ENCODE data around the gene ZNF667. TPM values are rescaled to one million over a fixed set of nuclear protein-coding genes. Genes with fewer than 3 reads are reported as not detected.

Gene ZNF667
- polyA plus RNA-seq (ENCODE audit: insufficient read length in 12 of 12) = 10 to 100 TPM in 9 of 12 donors, 1 to 10 TPM in 2, not detected in 1; 8.0 to 19.5 (median 11.5) TPM
- long read RNA-seq, donor 1, partial matches to known transcripts = 21 of 22 reads
- long read RNA-seq, donor 1, other reads (novel, unspliced or antisense) = 0 of 22 reads
- long read RNA-seq, donor 2, partial matches to known transcripts = 31 of 33 reads
- long read RNA-seq, donor 2, other reads (novel, unspliced or antisense) = 0 of 33 reads
- long read RNA-seq, donor 3, partial matches to known transcripts = 5 of 5 reads
- long read RNA-seq, donor 3, other reads (novel, unspliced or antisense) = 0 of 5 reads
- long read RNA-seq, donor 4, partial matches to known transcripts = 5 of 5 reads
- long read RNA-seq, donor 4, other reads (novel, unspliced or antisense) = 0 of 5 reads
- long read RNA-seq, donor 5, partial matches to known transcripts = 19 of 23 reads
- long read RNA-seq, donor 5, other reads (novel, unspliced or antisense) = 0 of 23 reads
- long read RNA-seq, donor 6 = 0 reads
- long read RNA-seq, donor 7 = 0 reads
- long read RNA-seq, donor 8, partial matches to known transcripts = 33 of 33 reads
- long read RNA-seq, donor 8, other reads (novel, unspliced or antisense) = 0 of 33 reads
- long read RNA-seq, donor 9, partial matches to known transcripts = 10 of 11 reads
- long read RNA-seq, donor 9, other reads (novel, unspliced or antisense) = 0 of 11 reads
- long read RNA-seq, donor 10, partial matches to known transcripts = 25 of 27 reads
- long read RNA-seq, donor 10, other reads (novel, unspliced or antisense) = 0 of 27 reads
- long read RNA-seq, donor 11, partial matches to known transcripts = 26 of 28 reads
- long read RNA-seq, donor 11, other reads (novel, unspliced or antisense) = 0 of 28 reads

DNA sequence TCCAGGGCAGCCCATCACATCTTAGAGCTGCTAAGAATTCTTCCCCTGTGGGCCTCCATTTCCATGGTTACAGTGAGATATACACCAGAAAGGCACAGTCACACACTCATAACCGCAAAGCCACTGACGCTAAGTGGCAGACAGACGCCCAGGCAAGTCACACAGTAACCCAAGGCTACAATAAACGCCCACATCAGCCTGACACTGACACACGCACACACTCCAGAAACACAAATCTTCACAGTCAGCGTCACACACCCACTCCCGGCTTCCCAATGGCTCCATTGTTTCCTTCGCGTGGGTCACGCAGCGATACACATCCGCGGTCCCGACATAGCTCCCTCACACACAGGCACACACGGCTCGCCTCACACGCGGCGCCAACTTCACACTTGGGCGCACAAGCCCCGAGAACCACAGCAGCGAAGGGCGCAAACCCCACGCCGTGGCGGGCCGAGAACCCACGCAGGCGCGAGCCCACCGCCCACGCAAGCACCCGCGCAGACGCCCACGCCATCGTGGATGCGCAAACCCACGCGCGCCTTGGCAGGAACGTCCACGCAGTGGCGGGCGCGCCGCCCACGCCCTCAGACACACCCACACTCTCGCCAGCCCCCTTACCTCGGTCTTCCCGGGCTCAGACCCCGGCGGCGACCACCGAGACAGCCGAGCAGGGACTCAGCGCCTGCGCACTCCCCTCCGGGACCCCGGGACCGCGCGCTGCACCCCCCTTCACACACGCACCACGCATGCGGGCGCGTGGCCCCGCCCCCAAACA is at the start of gene ZNF667:
Gene ZNF667 (minus strand): TSS at position 695 of the 778 bp plus-strand sequence. CDS start 14,975 bp downstream, outside the sequence.
- peak; percentile 29 for DNase-seq

DNA sequence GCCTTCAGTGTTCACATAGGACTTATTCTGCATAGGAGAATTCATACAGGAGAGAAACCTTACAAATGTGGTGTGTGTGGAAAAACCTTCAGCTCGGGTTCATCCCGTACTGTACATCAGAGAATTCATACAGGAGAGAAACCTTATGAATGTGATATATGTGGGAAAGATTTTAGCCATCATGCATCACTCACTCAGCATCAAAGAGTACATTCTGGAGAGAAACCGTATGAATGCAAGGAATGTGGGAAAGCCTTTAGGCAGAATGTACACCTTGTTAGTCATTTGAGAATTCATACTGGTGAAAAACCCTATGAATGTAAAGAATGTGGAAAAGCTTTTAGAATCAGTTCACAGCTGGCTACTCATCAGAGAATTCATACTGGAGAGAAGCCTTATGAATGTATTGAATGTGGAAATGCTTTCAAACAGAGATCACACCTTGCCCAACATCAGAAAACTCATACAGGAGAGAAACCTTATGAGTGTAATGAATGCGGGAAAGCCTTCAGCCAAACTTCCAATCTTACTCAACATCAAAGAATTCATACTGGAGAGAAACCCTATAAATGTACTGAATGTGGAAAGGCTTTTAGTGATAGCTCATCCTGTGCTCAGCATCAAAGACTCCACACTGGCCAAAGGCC is 48.2 kb upstream of the ZNF667 start:
- no peak for DNase-seq

DNA sequence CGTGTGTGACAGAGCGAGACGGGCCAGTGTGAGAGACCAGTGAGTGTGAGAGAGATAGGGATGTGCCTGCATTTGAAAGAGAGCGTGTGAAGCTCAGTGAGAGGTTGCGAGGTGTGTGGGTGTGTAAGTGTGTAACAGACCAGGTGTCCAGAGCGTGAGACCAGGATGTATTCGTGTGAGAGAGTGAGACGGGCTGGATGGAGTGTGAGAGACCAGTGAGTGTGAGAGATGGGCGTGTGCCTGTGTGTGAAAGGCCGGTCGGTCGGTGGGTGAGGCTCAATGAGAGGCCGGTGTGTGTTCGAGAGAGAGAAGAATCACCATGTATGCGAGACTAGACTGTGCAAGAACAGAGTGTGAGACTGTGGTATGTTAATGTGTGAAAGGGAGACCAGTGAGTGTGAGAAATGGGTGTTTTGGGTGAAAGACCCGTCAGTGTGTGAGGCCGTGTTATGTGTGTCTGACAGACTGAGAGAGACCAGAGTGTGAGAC is 31.2 kb upstream of the ZNF667 start:
- no peak for DNase-seq

DNA sequence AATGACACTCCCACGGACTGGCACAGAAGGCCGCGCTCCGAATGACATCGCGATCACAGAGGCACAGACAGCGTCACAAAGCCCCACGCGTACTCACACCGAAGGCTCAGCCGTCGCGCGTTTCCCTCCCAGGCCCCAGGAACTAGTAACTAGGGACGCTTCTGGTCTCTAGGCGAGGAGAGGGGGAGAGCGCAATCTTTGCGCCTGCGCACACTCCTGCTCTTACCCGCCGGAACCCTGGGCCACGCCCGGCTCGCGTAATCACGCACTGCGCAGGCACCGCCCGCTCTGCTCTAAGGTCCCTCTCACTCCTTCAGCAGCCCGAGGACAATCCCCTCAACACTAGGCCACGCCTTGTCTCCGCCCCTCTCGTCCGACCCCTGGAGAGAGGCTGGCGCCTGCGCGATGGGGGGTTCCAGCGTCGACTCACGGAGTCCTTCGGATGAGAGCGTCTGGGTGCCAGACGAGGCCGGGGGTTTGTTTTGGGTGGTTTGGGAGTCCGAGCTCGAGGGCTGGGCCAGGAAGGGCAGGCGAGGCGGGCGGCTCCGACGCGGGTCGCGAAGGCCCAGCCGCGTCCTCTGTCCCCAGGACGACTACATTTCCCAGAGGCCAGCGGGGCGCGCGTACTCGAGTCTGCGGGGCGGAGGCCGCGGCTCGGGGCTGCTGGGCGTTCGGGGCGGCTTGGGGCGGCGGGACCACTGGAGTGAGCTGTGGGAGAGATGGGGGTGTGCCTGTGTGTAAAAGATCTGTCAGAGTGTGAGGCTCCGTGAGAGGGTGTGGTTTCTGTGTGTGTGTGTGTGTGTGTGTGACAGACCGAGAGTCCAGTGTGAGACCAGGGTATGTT is 30.5 kb upstream of the ZNF667 start, which contains the start of gene ZNF471:
Gene ZNF471 (plus strand): TSS at position 410 of the 844 bp plus-strand sequence. CDS start 3,717 bp downstream, outside the sequence.
- DNase-seq = peak; percentile 99

DNA sequence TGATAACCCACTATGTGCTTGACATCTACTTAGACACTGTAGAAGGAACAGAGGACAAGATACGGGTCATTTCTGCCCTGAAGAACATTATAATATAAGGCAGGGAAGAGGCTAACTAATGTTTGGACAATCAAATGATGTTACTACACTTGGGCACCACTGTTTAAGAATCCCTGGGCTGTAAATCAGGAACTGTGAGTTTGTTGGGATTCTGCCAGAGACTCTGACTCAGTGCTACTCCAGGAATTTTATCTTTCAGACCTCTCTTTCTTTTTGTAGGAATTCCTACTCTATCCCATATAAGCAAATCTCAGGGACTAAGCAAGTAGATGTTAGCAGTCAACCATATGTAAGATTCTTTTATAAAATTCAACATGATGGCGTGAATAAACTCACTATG is 27.4 kb upstream of the ZNF667 start:
- no peak for DNase-seq

DNA sequence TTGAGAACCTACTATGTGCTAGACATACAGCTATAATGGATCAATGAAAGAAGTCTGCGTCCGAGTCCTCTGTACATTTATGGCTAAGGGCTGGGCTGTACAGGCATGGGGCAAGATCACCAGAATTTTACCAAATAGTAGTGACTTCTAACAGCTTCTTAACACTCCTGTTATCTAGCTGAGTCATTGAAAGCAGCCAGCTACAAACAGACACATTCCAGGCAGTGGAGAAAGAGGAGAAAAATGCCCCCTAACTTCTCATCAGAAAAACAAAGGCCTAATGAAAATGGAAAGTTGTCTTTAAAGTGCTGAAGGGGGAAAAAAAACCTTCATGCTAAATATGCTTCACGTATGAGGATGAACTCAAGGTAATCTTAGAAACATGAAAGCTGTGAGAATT is 14.3 kb upstream of the ZNF667 start:
- DNase-seq = no peak

DNA sequence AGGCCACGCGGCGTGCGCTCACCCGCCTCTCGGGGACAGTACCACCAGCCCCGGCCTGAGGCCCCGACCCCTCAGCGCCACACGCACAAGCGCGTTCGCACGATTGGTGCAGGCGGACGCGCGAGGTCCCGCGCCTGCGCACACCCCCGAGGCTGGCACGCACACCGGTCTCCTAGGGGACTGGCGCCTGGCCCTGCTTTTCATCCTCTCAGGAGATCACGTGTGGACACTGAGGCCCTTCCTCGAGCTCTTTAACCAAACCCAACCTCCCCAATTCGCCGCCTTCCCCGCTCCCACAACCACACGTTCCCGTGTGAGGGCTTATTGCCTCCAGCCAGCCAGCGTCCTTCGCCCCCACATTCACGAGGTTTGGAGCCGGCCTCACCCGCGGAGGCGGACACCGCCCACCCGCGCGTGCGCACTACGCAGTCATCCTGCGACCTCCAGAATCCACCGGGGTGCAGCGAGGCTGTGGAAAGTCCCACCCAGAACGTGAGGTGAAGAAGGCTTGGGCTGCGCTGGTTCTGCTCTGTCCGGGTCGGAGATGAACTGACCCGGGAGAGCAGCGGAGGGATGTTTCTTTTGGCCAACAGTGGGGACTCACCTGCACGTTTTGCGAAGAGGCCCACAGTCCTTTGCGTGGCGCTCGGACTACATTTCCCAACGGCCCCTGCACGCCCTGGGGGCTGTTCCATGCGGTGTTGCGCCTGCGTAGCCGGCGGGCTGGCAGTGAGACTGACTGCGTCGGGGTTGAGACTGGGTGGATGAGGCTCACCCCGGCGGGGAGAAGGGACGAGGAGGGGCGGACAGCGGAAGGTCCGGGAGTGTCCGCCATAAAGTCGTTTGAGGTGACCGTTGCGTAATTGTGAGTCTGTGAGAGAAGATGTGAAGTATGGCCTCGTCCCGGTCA is 539 bp upstream of the ZNF667 start:
- peak; percentile 95 for DNase-seq

DNA sequence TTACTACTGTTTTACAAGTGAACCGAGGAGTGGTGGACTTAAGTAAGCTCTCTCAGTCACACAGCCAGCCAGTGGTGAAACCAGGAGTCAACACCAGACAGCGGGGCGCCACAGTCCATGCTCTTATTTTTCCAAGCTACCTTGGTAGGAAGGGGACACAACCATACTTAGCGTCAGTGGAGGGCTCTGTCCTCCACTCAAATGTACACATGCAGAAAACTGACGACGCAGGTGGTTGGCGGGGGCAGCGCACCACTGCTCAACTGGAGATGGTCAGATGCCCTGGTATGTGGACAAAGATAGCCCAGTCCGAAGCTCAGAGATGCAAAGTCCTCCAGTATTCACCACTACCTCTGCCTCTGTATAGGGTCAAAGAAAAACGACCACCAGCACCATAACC is 1.1 kb downstream of the ZNF667 start:
- no peak for DNase-seq

DNA sequence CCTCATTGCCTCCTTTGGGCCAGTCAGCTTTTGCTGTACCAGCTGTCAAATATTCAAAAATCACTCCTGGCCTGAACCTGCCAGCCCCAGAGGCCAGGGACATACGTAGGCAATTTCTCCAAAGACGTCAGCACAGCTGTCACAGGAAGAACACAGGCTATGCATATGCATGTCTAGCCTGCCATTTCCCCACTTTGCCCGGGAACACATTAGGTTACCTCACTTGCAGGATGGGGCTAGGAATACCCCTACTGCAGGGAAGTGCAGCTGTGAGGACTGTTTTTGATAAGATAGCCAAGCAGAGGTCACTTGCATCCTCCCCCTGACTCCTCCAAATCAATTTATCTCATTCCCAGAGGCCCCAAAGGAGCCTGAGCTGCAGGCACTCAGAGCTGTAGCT is 2.8 kb downstream of the ZNF667 start:
- DNase-seq = no peak

DNA sequence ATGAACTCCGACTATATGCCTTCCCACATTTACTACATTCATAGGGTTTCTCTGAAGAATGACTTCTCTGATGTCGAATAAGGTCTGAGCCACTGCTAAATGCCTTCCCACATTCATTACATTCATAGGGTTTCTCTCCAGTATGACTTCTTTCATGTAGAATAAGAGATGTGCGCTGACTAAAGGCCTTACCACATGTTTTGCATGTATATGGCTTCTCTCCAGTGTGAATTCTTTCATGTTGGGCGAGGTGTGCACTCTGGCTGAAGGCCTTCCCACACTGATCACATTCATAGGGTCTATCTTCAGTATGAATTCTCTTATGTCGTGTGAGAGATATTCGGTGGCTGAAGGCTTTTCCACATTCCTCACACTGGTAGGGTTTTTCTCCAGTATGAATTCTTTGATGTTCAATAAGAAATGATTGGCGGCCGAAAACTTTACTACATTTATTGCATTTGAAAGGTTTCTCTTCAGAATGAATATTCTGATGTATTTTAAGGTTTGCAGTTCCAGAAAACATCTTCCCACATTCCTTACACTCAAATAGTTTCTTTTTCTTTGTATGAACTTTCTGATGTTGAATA is 35.8 kb downstream of the ZNF667 start:
- DNase-seq = no peak

DNA sequence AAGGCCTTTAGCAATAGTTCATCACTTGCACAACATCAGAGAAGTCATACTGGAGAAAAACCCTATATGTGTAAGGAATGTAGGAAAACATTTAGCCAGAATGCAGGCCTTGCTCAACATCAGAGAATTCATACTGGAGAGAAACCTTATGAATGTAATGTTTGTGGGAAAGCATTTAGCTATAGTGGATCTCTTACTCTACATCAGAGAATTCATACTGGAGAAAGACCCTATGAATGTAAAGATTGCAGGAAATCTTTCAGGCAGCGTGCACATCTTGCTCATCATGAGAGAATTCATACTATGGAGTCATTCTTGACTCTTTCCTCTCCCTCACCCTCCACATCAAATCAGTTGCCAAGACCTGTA is 53.2 kb downstream of the ZNF667 start:
- DNase-seq = no peak

DNA sequence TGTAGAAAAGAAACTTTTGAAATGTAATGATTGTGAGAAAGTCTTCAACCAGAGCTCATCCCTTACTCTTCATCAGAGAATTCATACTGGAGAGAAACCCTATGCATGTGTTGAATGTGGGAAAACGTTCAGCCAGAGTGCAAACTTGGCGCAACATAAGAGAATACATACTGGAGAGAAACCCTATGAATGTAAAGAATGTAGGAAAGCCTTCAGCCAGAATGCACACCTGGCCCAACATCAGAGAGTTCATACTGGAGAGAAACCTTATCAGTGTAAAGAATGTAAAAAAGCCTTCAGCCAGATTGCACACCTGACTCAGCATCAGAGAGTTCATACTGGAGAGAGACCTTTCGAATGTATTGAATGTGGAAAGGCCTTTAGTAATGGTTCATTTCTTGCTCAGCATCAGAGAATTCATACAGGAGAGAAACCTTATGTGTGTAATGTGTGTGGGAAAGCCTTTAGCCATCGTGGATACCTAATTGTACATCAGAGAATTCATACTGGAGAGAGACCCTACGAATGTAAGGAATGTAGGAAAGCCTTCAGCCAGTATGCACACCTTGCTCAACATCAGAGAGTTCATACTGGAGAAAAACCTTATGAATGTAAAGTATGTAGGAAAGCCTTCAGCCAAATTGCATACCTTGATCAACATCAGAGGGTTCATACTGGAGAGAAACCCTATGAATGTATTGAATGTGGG is 53.7 kb downstream of the ZNF667 start:
- no peak for DNase-seq

DNA sequence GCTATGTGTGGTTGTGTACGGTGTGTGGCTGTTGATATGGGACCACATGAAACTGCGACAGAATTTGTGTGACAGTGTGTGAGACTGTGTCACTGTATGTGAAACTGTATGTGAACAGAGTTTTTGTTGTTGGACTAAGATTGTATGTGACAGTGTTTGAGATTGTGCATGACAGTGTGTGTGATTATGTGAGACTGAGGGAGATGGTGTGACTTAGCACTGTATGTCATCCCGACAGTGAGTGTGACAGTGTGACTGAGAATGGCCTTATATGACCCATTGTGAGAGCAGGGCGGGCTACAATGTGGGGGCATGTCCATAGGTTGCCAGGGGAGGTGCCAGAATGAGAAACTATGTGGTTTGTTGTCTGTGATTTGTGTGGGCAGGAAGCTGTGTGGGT is 72.1 kb downstream of the ZNF667 start:
- no peak for DNase-seq

DNA sequence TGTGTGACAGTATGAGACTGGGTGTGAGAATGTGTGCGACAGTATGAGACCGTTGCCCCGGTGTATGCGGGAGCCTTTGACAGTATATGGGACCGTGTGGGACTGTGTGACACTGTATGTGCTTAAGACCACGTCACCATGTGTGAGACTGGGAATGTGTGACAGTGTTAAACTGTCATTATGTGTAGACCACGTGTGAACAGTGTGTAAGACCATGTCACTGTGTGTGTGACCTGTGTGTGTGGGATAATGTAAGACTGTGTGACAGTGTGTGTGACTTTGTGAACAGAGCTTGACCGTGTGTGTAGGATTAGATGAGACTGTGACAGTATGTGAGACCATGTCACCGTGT is 72.5 kb downstream of the ZNF667 start:
- DNase-seq = no peak

DNA sequence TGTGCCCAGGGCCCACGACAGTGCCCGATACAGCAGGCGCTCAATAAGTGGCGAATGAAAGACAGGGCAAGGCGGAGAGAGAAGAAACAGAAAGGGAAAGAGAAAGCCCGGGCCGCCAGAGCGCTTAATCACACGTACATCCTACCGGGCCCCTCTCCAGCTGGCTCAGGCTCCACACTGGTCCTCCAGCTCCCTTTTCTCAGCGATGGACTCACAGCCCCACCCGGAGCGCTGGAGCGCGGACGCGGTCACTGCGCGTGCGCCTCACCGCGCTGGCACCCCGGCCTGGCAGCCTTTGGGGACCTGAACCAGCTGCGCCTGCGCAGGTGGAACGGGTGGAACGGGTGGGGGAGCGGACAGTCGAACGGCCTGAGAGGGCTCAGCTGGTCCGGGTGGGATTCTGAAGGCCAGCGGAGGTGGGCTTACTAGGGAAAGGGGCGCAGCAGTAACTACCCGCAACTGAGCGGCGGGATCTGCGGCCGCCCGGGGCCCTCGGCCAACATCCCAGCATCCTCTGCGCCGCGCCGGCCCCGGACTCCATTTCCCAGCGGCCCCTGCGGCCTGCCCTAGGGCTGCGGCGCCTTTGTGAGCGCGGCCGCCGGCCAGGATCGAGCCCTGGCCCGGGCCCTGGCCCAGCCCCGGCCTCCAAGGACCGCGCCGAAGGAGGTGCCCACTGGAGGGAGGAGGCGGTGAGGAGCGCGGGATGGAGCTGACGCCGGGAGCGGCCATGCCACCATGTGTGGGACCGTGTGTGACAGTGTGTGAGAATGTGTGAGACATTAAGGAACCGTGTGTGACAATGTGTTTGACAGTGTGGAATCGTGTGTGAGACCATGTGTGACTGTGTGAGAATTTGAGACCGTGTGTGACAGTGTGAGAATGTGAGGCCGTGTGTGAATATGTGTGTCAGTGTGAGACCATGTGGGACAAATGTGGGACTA is 73.1 kb downstream of the ZNF667 start, which contains the start of gene ZNF583:
Gene ZNF583 (plus strand): TSS at position 569 of the 941 bp plus-strand sequence. CDS start 2,783 bp downstream, outside the sequence.
- DNase-seq = peak; percentile 98

DNA sequence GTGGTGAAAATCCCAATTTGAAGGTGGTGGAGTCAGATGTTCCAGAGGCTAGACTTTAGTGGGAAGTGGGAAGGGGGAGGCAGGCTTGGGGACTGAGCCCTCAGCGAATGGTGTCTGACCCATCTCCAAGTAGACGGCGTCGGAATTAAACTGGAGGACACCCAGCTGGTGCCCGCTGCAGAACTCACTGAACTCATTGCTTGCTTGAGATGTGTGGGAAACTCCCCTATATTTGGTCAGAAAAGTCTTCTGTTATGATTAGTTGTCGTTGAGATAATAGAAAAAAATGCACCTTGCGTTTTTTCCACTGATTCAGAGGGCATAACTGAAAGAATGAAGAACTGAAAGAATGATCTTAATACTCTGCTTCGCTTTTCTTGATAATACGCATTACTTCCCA is 73.9 kb downstream of the ZNF667 start:
- DNase-seq = peak; percentile 3

DNA sequence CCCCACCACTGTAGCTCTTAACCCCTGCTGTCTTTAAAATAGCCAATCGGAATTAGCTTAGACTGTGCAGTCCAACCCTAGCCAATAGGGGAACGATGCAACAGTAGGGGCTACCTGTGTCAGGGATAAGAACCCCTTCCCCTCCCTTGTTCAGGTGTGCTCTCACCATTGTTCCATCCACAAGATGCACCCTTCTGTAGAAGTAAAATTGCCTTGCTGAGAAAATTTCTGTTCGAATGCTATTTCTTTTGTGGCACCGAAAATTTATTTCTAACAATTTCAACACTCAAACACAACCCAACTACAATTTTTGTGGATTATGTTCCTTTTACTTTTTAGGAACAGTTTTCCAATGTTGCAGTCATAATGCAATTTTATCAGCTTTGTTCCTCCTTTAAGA is 76.7 kb downstream of the ZNF667 start:
- DNase-seq = no peak

Measured in muscle of arm (tissue), 14 donors.